PFSK-1 (cell line): ENCODE data around the gene RAD23B.

Experiments used
- FOXP2 ChIP-seq: optimal IDR thresholded peaks from 2 replicates; pipeline ENCODE3; 2011; ENCODE audit warnings: borderline replicate concordance, control low read depth, inconsistent platforms; ENCODE audit not compliant: insufficient read depth; ENCODE audit errors: extremely low read length, extremely low read depth
- POLR2AphosphoS5 ChIP-seq: IDR thresholded peaks from 2 replicates; pipeline ENCODE4 v1.6.1; 2012; ENCODE audit warnings: low read depth, mild to moderate bottlenecking, control low read depth, low read length, moderate library complexity
- SIN3A ChIP-seq: IDR thresholded peaks from 2 replicates; pipeline ENCODE4 v1.6.1; 2012; ENCODE audit warnings: mild to moderate bottlenecking, low read length, moderate library complexity, borderline replicate concordance; ENCODE audit not compliant: insufficient read depth
- TAF1 ChIP-seq: IDR thresholded peaks from 2 replicates; pipeline ENCODE4 v1.6.1; 2012; ENCODE audit warnings: low read length, control low read depth, borderline replicate concordance; ENCODE audit not compliant: insufficient read depth
- TF ChIP-seq, protein P1 (sequence below), 2 experiments: IDR thresholded peaks; 2 replicates each; pipeline versions ENCODE4 v1.6.1 to v1.8.0; 2011 to 2012; ENCODE audit warnings: low read depth in 2 of 2, low read length in 2 of 2, control low read depth in 1 of 2, inconsistent platforms in 1 of 2, mild to moderate bottlenecking in 1 of 2, moderate library complexity in 1 of 2; ENCODE audit not compliant: insufficient read depth in 1 of 2

The RAD23B gene

DNA sequence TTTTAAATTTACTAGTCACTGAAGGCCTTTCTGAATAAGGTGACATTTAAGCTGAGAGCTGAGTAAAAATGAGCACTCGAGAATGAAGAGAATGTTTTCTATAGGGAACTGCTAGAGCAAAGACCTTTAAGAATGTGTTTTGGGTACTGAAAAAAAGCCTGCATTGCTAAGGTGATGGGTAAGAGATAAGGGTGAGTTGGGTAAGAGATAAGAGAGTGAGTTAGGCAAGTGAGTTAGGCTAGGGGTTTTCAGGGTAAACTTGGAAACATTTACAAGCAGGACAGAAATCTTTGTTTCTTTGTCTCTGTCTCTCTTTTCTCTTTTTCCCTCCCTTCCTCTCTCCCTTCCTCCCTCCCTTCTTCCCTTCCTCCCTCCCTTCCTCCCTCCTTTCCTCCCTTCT lies 5.6 kb downstream of the RAD23B start:
- TF ChIP-seq FOXP2: no peak
- TF ChIP-seq, protein P1, sequence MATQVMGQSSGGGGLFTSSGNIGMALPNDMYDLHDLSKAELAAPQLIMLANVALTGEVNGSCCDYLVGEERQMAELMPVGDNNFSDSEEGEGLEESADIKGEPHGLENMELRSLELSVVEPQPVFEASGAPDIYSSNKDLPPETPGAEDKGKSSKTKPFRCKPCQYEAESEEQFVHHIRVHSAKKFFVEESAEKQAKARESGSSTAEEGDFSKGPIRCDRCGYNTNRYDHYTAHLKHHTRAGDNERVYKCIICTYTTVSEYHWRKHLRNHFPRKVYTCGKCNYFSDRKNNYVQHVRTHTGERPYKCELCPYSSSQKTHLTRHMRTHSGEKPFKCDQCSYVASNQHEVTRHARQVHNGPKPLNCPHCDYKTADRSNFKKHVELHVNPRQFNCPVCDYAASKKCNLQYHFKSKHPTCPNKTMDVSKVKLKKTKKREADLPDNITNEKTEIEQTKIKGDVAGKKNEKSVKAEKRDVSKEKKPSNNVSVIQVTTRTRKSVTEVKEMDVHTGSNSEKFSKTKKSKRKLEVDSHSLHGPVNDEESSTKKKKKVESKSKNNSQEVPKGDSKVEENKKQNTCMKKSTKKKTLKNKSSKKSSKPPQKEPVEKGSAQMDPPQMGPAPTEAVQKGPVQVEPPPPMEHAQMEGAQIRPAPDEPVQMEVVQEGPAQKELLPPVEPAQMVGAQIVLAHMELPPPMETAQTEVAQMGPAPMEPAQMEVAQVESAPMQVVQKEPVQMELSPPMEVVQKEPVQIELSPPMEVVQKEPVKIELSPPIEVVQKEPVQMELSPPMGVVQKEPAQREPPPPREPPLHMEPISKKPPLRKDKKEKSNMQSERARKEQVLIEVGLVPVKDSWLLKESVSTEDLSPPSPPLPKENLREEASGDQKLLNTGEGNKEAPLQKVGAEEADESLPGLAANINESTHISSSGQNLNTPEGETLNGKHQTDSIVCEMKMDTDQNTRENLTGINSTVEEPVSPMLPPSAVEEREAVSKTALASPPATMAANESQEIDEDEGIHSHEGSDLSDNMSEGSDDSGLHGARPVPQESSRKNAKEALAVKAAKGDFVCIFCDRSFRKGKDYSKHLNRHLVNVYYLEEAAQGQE (IDR thresholded peaks at IDR 0.05; ENCODE audit: insufficient read depth in 1 of 2, low read depth in 2 of 2, low read length in 2 of 2): no peak
- TF ChIP-seq TAF1: no peak
- no peak for TF ChIP-seq POLR2AphosphoS5
- no peak for TF ChIP-seq SIN3A

DNA sequence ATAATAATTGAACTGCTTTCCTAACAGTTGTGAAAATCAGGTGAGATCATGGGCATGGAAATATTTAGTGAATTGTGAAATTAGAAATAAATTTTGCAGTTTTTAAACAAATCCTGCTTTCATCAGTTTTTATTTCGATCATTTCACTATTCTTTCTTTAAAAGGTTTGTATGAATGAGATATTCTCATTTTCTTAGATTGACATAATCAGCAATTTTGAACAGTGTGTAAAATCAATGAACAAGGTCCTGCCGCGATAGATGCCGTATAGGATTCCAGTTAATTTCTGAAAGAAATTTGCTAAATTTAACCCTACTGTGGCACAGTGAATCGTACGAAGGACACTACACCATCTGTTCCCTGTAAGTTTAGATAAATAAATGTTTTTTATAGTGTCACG lies 7.5 kb downstream of the RAD23B start:
- TF ChIP-seq SIN3A (no peak), FOXP2 (no peak), TAF1 (no peak), POLR2AphosphoS5 (no peak)
- TF ChIP-seq, protein P1 (IDR thresholded peaks at IDR 0.05; ENCODE audit: insufficient read depth in 1 of 2, low read depth in 2 of 2, low read length in 2 of 2): no peak

DNA sequence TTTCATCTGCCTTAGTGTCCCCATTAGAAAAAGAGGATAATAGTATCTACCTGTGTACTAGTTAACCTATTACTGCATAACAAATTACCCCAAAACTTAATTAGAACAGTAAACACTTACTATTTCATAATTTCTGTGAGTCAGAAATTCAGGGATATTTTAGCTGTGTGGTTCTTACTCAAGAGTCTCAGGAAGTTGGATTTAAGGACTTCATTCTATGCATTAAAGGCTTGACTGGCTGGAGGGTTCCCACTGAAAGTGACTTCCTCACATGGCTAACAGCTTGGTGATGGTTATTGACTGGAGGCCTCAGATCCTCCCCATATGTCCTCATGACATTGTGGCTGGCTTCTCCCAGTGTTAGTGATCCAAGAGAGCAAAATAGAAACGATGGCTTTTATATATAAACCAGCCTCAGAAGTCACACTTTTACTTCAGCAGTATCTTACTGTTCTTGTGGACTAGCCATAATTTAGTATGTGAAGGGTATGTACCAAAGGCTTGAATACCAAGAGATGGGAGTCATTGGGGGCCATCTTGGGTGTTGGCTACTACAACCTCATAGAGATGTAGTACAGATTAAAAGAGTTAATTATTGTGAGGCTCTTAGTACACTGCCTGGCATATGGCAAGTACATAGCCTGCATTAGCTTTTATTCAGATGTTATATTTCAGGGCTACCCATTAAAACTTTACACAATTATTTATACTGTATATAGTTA lies 9.9 kb downstream of the RAD23B start:
- TF ChIP-seq, protein P1 (IDR thresholded peaks at IDR 0.05; ENCODE audit: insufficient read depth in 1 of 2, low read depth in 2 of 2, low read length in 2 of 2): no peak
- TF ChIP-seq SIN3A (no peak), FOXP2 (no peak), TAF1 (no peak), POLR2AphosphoS5 (no peak)

DNA sequence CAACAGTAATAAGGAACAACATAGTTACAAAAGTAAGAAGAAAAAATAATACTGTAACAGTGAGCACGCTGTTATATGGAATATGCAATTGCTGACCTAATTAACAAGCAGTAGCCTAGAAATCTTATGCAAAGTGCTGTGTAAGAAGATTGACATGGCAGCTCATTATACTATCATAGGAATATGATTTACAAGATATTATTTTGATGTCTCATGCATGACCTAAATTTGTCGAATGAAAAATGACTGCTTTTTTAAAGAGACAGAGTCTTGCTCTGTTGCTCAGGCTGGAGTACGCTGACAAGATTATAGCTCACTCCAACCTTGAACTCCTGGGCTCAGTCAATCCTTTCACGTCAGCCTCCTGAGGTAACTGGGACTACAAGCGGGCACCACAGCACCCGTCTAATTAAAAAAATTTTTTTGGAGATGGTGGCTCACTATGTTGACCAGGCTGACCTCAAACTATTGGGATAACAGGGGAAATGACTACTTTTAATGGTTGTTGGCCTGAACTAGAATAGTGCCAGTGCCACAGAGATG lies 10.5 kb downstream of the RAD23B start:
- TF ChIP-seq FOXP2 (no peak), TAF1 (no peak), SIN3A (no peak)
- TF ChIP-seq, protein P1 (IDR thresholded peaks at IDR 0.05; ENCODE audit: insufficient read depth in 1 of 2, low read depth in 2 of 2, low read length in 2 of 2): no peak

DNA sequence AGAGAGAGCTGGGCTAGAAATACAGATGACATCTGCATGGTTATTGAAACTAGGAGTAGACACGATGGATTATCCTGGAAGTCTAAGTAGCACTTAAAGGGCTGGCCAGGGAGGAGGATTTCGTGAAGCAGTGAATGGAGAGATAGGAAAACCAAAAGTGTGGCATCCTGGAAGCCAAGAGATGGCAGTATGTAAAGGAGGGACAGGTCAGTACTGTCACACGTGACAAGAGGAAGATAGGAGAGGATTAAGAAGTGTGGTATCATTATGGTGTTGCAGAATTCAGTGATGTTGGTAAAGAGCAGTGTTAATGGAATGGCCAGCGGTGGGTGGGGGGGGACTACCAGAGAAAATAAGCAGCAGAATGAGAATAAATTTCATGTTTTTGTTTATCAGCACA lies 11.7 kb downstream of the RAD23B start:
- TF ChIP-seq FOXP2 (no peak), TAF1 (no peak), POLR2AphosphoS5 (no peak), SIN3A (no peak)
- TF ChIP-seq, protein P1 (IDR thresholded peaks at IDR 0.05; ENCODE audit: insufficient read depth in 1 of 2, low read depth in 2 of 2, low read length in 2 of 2): no peak
